HCT116 (cell line): ENCODE measurements around the gene SHISAL2B. TPM values are rescaled to one million over a fixed set of nuclear protein-coding genes. Genes with fewer than 3 reads are reported as not detected.

ENCODE experiments used
- ATAC-seq: fragments of 200-7000 bp; cut with Tn5 transposase; 2 replicates; pipeline ENCODE4 v1.9.1; 2020; ENCODE audit warnings: mild to moderate bottlenecking, moderate library complexity
- BruUV-seq: library from RNA; stranded (reverse); fragments of 400-500 nt; replicated peaks from 2 replicates; lab custom pipeline; 2021; lab: Mats Ljungman, UMichigan
- CTCF ChIA-PET: fragments of 300-600 bp; sonication (Branson Sonifier 250); formaldehyde crosslinking; loops from one replicate; lab custom pipeline; 2021; ENCODE audit warnings: antibody characterized with exemption; lab: Charles Lee
- POLR2A ChIA-PET: fragments of 300-600, 350-600 bp; sonication (Branson Sonifier 250); formaldehyde crosslinking; loops from one replicate; lab custom pipeline; 2021; ENCODE audit warnings: antibody characterized with exemption; lab: Charles Lee
- RAD21 ChIA-PET, 2 experiments: fragments of 300-600 bp; sonication (Branson Sonifier 250); formaldehyde crosslinking; loops; one replicate each; lab custom pipeline; 2023; ENCODE audit warnings: low total read pairs in 2 of 2; ENCODE audit not compliant: uncharacterized antibody in 2 of 2, unreplicated experiment in 2 of 2, low non-redundant PET in 1 of 2; lab: Charles Lee
- DNase-seq: peaks from one replicate; pipeline ENCODE4 v3.0.0-alpha.2; 2010; ENCODE audit warnings: low read depth, low spot score
- H2AFZ ChIP-seq: fragments of 200-600 bp; shearing (Covaris generic), sonication (generic); 2 replicates; pipeline ENCODE4 v1.6.1; 2017; ENCODE audit warnings: low read depth, mixed run types, mixed read lengths, antibody characterized with exemption, low read length; ENCODE audit not compliant: poor library complexity, severe bottlenecking
- H3K27ac ChIP-seq: 2 replicates; pipeline ENCODE4 v1.5.1; 2012; ENCODE audit warnings: low read depth, low read length
- H3K27me3 ChIP-seq: fragments of 200-600 bp; sonication (generic); 2 replicates; pipeline ENCODE4 v1.6.1; 2016; ENCODE audit warnings: mixed run types, low read length, mixed read lengths; ENCODE audit not compliant: insufficient read depth
- H3K36me3 ChIP-seq, 2 experiments: fragments of 200-500 bp in 1 of 2; fragments of 200-600 bp in 1 of 2; sonication (Bioruptor generic) in 1 of 2; sonication (generic) in 1 of 2; 2 replicates each; pipeline versions ENCODE4 v1.5.1 to v1.6.1; 2014 to 2016; ENCODE audit warnings: low read length in 2 of 2, inconsistent platforms in 1 of 2, mixed read lengths in 1 of 2, mixed run types in 1 of 2; ENCODE audit not compliant: insufficient read depth in 2 of 2, control insufficient read depth in 1 of 2
- H3K4me1 ChIP-seq, 2 experiments: fragments of 200-600 bp in 1 of 2; sonication (generic) in 1 of 2; 2 replicates each; pipeline versions ENCODE4 v1.5.1 to v1.6.1; 2012 to 2017; ENCODE audit warnings: low read length in 2 of 2, inconsistent platforms in 1 of 2, mild to moderate bottlenecking in 1 of 2, mixed read lengths in 1 of 2, mixed run types in 1 of 2, moderate library complexity in 1 of 2; ENCODE audit not compliant: insufficient read depth in 2 of 2, control insufficient read depth in 1 of 2
- H3K4me2 ChIP-seq: fragments of 200-600 bp; sonication (generic); 2 replicates; pipeline ENCODE4 v1.6.1; 2017; ENCODE audit warnings: mixed run types, low read length, mixed read lengths
- H3K4me3 ChIP-seq, 2 experiments: fragments of 200-600 bp in 1 of 2; sonication (generic) in 1 of 2; replicated peaks in 1 of 2; 2 replicates each; pipeline ENCODE4 v1.5.1; 2011 to 2016; ENCODE audit warnings: low read length in 2 of 2, control low read depth in 1 of 2, low read depth in 1 of 2, mild to moderate bottlenecking in 1 of 2, mixed read lengths in 1 of 2, mixed run types in 1 of 2
- H3K79me2 ChIP-seq: fragments of 200-600 bp; sonication (generic); 2 replicates; pipeline ENCODE4 v1.6.1; 2017; ENCODE audit warnings: mild to moderate bottlenecking, mixed run types, low read length, moderate library complexity, mixed read lengths; ENCODE audit not compliant: insufficient read depth
- H3K9ac ChIP-seq: fragments of 200-600 bp; sonication (generic); 2 replicates; pipeline ENCODE4 v1.6.1; 2016; ENCODE audit warnings: low read length, mixed read lengths
- H3K9me2 ChIP-seq: fragments of 200-600 bp; sonication (generic), shearing (Covaris generic); 2 replicates; pipeline ENCODE4 v1.6.1; 2017; ENCODE audit warnings: mixed run types, mild to moderate bottlenecking, moderate library complexity; ENCODE audit not compliant: insufficient read depth
- H3K9me3 ChIP-seq, 2 experiments: fragments of 200-500 bp in 1 of 2; fragments of 200-600 bp in 1 of 2; sonication (Bioruptor generic) in 1 of 2; sonication (generic) in 1 of 2; 2 replicates each; pipeline ENCODE4 v1.6.1; 2014 to 2017; ENCODE audit warnings: low read length in 2 of 2, mixed read lengths in 2 of 2, inconsistent platforms in 1 of 2, low read depth in 1 of 2, mild to moderate bottlenecking in 1 of 2, mixed run types in 1 of 2, moderate library complexity in 1 of 2; ENCODE audit not compliant: control insufficient read depth in 1 of 2, insufficient read depth in 1 of 2
- H4K20me1 ChIP-seq: fragments of 200-600 bp; sonication (generic), shearing (Covaris generic); 2 replicates; pipeline ENCODE4 v1.6.1; 2017; ENCODE audit warnings: mixed run types, mild to moderate bottlenecking, moderate library complexity; ENCODE audit not compliant: insufficient read depth
- CTCF ChIP-seq, 3 experiments: fragments of 200-600 bp in 1 of 3; sonication (generic) in 1 of 3; IDR thresholded peaks in 2 of 3; conservative IDR thresholded peaks in 1 of 3; 2 replicates each; pipeline ENCODE4 v1.5.1; 2012 to 2017; ENCODE audit warnings: low read depth in 2 of 3, low read length in 2 of 3, antibody characterized with exemption in 1 of 3, borderline replicate concordance in 1 of 3, control low read depth in 1 of 3, mild to moderate bottlenecking in 1 of 3, mixed read lengths in 1 of 3, mixed run types in 1 of 3, moderate library complexity in 1 of 3; ENCODE audit not compliant: insufficient read depth in 1 of 3
- REST ChIP-seq: IDR thresholded peaks from 2 replicates; pipeline ENCODE4 v1.6.1; 2012; ENCODE audit warnings: low read depth
- SP1 ChIP-seq: IDR thresholded peaks from 2 replicates; pipeline ENCODE4 v1.6.1; 2012; ENCODE audit warnings: low read depth
- intact Hi-C: fragments of 100-400 bp; cut with micrococcal nuclease; formaldehyde crosslinking; loops from 2 replicates; pipeline ENCODE4 v1.10.0; 2022
- total RNA-seq: library from RNA; stranded (reverse); gene quantifications from one replicate; pipeline ENCODE4 v1.2.1, GENCODE V29; 2021; ENCODE audit not compliant: unreplicated experiment

The SHISAL2B gene
- total RNA-seq, 1 experiment from 2014 or later, result not detected

DNA sequence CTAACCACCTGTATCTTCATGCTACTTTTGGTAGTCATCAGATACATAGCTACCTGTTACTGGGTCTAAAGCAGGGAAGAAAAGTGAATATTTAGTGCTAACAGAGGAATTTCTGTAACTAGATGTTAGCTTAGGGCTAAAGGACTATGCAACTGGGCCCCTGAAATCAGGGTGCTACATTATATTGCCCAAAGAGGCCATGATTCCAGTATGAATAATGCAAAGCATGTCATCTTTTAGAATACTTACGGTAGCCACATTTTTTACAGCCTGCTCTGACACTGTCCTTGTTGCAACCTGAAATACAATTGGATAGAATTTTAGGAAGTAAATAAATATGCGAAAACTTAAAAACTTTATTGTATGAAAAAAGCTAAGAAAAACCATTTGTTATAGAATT, 63.8 kb downstream of the SHISAL2B start:
- TF ChIP-seq REST, result no peak
- TF ChIP-seq SP1, result no peak
- no peak for TF ChIP-seq CTCF (IDR thresholded peaks at IDR 0.05 in 2 of 3, conservative IDR thresholded peaks at IDR 0.05 in 1 of 3; ENCODE audit: borderline replicate concordance in 1 of 3, insufficient read depth in 1 of 3, low read depth in 2 of 3, low read length in 2 of 3)
- POLR2A ChIA-PET, result no interaction called here
- Histone ChIP-seq H4K20me1 (no peaks in the 10 kb centered on the region; the same call in 1 of the 2 replicates), H3K36me3 (no peaks in the 10 kb centered on the region; a peak in 1 of 4 replicates), H3K4me1 (no peaks in the 10 kb centered on the region), H2AFZ (no peak overlapping the region), H3K9ac (no peak overlapping the region), H3K79me2 (peaks cover 54% of the 10 kb centered on the region), H3K27ac (no peak overlapping the region), H3K9me3 (no peaks in the 10 kb centered on the region), H3K4me3 (no peak overlapping the region), H3K4me2 (no peak overlapping the region), H3K9me2 (no peaks in the 10 kb centered on the region), H3K27me3 (no peaks in the 10 kb centered on the region)
- RAD21 ChIA-PET, result no interaction called here
- CTCF ChIA-PET, result no interaction called here
- intact Hi-C loops, result no loop called here
- DNase-seq (no peak), ATAC-seq (no peak)
- no TSS peak for BruUV-seq
